WTC11 (cell line): ENCODE measurements around the gene SLC28A1.

Source experiments
- JUN ChIP-seq: sonication (generic); formaldehyde crosslinking; IDR thresholded peaks from 2 replicates; pipeline ENCODE4 v1.8.0; 2023; ENCODE audit warnings: mild to moderate bottlenecking, missing genetic modification reagents
- TP53 ChIP-seq: sonication (generic); formaldehyde crosslinking; IDR thresholded peaks from 2 replicates; pipeline ENCODE4 v1.8.1; 2023; ENCODE audit warnings: mild to moderate bottlenecking, missing genetic modification reagents
- USF2 ChIP-seq: sonication (generic); formaldehyde crosslinking; IDR thresholded peaks from 2 replicates; pipeline ENCODE4 v1.8.1; 2023; ENCODE audit warnings: mild to moderate bottlenecking, missing genetic modification reagents, moderate library complexity
- ZNF317 ChIP-seq: sonication (generic); formaldehyde crosslinking; IDR thresholded peaks from 2 replicates; pipeline ENCODE4 v1.8.1; 2023; ENCODE audit warnings: low read depth, mild to moderate bottlenecking, moderate library complexity, missing genetic modification reagents, borderline replicate concordance
- TF ChIP-seq, protein P1 (sequence below): fragments of 200-600 bp; IDR thresholded peaks from 2 replicates; pipeline ENCODE4 v1.8.0; 2022; ENCODE audit warnings: antibody characterized with exemption
- TF ChIP-seq, protein P2 (sequence below): sonication (generic); formaldehyde crosslinking; IDR thresholded peaks from 2 replicates; pipeline ENCODE4 v1.8.1; 2023; ENCODE audit warnings: mild to moderate bottlenecking, missing genetic modification reagents
- TF ChIP-seq, protein P3 (sequence below): sonication (generic); formaldehyde crosslinking; IDR thresholded peaks from 2 replicates; pipeline ENCODE4 v1.8.0; 2022; ENCODE audit warnings: mild to moderate bottlenecking, missing genetic modification reagents
- TF ChIP-seq, protein P4 (sequence below): sonication (generic); formaldehyde crosslinking; IDR thresholded peaks from 2 replicates; pipeline ENCODE4 v1.8.1; 2022; ENCODE audit warnings: missing genetic modification reagents, borderline replicate concordance

DNA sequence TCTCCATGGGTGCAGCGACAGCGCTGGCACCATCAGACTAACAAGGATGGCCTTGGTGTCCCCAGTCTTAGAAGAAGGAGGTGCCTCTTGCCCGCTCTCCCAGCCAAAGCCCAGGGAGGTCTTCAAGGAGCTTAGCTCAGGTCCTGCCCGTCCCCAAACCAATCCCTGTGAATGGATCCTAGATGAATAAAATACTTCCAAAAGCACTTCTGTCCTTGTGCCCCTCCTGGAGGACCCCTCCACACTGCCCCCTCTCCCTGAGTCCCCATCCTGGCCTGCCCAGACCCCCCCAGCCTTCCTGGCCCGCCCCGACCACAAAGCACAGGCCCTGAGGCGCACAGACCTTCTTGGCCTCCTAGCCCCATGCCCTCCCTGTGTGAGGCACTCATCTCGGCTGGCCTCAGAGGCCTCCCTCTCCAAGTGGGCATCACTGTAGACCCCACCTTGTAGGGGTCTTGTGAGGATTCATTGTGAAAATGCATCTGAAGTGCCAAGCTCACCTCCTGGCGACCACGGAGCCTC lies 8.4 kb downstream of the SLC28A1 start:
- TF ChIP-seq, protein P1, sequence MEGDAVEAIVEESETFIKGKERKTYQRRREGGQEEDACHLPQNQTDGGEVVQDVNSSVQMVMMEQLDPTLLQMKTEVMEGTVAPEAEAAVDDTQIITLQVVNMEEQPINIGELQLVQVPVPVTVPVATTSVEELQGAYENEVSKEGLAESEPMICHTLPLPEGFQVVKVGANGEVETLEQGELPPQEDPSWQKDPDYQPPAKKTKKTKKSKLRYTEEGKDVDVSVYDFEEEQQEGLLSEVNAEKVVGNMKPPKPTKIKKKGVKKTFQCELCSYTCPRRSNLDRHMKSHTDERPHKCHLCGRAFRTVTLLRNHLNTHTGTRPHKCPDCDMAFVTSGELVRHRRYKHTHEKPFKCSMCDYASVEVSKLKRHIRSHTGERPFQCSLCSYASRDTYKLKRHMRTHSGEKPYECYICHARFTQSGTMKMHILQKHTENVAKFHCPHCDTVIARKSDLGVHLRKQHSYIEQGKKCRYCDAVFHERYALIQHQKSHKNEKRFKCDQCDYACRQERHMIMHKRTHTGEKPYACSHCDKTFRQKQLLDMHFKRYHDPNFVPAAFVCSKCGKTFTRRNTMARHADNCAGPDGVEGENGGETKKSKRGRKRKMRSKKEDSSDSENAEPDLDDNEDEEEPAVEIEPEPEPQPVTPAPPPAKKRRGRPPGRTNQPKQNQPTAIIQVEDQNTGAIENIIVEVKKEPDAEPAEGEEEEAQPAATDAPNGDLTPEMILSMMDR: no peak
- TF ChIP-seq TP53 (no peak), JUN (CRISPR knock-in tag) (no peak), ZNF317 (no peak), USF2 (CRISPR knock-in tag) (no peak)
- TF ChIP-seq, protein P2, sequence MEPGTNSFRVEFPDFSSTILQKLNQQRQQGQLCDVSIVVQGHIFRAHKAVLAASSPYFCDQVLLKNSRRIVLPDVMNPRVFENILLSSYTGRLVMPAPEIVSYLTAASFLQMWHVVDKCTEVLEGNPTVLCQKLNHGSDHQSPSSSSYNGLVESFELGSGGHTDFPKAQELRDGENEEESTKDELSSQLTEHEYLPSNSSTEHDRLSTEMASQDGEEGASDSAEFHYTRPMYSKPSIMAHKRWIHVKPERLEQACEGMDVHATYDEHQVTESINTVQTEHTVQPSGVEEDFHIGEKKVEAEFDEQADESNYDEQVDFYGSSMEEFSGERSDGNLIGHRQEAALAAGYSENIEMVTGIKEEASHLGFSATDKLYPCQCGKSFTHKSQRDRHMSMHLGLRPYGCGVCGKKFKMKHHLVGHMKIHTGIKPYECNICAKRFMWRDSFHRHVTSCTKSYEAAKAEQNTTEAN (CRISPR knock-in tag): no peak
- TF ChIP-seq, protein P3, sequence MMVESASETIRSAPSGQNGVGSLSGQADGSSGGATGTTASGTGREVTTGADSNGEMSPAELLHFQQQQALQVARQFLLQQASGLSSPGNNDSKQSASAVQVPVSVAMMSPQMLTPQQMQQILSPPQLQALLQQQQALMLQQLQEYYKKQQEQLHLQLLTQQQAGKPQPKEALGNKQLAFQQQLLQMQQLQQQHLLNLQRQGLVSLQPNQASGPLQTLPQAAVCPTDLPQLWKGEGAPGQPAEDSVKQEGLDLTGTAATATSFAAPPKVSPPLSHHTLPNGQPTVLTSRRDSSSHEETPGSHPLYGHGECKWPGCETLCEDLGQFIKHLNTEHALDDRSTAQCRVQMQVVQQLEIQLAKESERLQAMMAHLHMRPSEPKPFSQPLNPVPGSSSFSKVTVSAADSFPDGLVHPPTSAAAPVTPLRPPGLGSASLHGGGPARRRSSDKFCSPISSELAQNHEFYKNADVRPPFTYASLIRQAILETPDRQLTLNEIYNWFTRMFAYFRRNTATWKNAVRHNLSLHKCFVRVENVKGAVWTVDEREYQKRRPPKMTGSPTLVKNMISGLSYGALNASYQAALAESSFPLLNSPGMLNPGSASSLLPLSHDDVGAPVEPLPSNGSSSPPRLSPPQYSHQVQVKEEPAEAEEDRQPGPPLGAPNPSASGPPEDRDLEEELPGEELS (CRISPR knock-in tag): no peak
- TF ChIP-seq, protein P4, sequence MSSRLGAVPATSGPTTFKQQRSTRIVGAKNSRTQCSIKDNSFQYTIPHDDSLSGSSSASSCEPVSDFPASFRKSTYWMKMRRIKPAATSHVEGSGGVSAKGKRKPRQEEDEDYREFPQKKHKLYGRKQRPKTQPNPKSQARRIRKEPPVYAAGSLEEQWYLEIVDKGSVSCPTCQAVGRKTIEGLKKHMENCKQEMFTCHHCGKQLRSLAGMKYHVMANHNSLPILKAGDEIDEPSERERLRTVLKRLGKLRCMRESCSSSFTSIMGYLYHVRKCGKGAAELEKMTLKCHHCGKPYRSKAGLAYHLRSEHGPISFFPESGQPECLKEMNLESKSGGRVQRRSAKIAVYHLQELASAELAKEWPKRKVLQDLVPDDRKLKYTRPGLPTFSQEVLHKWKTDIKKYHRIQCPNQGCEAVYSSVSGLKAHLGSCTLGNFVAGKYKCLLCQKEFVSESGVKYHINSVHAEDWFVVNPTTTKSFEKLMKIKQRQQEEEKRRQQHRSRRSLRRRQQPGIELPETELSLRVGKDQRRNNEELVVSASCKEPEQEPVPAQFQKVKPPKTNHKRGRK (CRISPR knock-in tag): no peak
